NOMO-1 (cell line): ENCODE data around the gene OTX1.
A peak's percentile ranks its signal among the peaks of the same experiment; 100 is the strongest.
"Not testable (repeated sequence)": the region's sequence is repeated elsewhere in the genome, so short reads cannot be mapped to it uniquely, and the experiment has no call there.

Experiments used
- DNase-seq, 2 experiments: peaks; one replicate each; lab custom pipeline; 2025; ENCODE audit not compliant: unreplicated experiment in 2 of 2; lab: John Stamatoyannopoulos, UW

Gene OTX1

DNA sequence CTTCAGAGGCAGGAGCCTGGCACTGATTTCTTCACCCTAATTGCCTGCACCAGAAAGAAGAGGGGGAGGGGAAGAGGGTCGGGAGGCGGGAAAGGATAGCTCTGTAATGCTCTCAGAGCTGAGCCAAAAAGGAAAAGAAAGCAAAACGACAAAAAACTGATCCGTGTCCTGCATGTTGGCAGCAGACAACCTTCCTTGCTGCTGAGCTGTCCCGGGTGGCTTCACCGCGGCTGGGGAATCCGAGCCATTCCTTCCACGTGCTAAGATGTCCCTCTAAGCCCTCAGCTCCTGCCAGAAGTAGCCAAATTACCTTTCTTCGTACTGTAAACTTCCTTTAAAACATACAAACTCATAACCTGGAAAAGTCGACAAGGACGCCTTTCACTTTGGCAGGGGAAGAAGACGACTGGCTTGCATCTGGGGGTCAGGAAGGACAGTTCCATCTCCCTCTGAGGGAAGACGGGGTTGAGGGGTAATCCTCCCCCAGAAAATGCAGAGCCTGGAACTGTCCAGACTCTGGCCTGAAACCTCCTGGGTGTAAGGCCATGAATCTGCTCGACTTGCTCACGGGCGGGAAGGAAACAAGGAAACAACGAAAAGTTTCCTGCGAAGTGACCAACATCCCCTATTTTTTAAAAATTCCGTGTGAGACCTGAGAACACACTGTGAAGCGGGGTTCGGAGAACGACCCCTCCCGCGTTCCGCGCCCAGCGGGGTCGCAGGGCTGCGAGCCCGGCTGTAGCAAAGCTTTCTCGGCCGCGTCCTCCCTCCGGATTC, 7.7 kb downstream of the OTX1 start:
- no peak for DNase-seq

DNA sequence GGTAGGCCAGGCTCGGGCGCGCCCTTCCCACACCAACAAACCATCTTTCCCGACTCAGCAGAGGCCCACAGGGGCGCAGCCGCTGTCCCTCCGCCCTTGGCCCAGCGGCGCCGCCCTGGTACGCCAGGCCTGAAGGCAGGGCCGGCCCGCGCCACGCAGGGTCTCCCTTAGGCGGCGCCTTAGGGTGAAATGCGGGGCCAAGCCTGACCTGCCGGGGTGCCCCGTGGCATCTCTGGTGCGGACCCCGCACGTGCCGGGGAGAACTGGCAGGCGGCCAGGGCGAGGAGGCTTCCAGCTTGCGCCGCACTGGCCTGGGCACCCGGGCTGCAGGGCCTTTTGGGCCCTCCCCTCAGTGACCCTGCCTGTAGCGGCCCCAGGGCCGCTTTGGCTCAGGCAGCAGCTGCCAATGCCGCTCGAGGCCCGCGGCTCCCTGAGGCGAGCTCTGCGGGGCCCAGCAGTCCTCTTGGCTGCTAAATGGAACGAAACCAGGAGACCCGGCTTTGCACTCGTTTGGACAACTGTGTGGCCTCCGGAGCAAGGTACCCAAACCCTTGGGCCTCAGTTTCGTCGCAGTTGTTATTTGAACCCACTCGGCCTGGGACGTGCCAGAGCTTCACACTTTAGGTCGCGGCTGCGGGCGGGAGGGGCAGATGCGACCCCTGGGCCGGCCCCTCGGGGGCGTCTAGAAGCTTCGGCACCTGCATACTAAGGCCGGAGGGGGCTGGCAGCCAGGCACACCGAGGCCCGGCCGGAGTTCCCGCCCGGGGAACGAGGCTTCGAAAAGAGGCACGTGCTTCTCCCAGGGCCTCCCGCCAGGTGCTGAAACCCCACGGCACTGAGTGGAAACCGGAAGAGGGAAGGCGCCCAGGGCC, 8.5 kb downstream of the OTX1 start:
- DNase-seq: no peak

DNA sequence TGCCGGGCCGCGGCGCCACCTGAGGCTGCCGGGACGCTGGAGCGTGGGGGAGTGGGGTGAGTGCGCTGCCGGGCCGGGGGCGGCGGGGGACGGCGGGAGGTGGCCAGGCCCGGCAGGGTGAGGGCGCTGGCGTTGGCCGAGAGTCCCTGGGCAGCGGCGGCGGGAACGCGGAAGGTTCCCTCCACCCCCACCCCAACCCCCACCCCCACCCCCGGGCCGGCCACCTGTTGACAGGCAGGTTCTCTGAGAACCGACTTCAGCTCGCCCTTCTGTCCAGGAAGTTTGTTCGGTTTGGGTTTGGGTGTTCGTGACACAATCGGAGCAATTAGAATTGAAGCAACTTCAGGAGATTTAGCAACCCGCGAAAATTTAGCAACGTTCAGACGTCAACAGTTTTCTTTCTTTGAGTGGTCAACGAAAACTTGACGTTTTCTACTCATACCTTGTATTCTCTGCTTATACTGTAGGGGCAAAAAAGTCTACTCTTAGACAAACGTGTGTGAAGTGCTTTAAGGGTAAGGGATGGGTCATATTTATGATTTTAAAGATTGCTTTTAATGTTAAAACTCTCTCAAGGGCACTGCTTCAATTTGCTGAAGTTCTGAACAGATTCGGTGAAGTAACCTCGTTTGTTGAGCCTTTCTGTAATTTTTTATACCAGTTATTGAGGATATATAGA, 9.3 kb downstream of the OTX1 start:
- peak; percentile 74 to 82 for DNase-seq

DNA sequence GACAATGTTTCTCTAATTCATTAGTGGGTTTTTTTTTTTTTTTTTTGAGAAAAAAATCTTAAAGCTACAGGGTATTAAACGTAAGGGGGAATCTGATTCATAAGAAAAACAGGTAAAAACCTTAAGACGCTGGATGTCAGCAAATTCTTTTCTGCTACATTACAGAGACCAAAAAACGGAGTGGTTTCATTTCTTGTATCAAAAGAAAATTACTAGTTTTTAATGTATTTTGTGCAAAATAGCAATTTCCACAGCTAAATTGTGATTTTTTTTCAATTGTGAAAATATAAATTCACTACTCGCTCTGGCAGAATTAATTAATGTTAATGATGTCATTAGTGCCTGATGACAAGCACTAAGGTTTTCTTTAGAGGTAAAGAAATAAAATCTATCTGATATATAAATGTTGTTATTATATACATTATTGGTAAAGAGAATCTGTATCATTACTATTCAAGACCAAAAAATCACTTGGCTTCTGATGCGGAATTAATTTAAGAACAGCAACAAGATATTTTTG, 9.9 kb downstream of the OTX1 start:
- no peak for DNase-seq

DNA sequence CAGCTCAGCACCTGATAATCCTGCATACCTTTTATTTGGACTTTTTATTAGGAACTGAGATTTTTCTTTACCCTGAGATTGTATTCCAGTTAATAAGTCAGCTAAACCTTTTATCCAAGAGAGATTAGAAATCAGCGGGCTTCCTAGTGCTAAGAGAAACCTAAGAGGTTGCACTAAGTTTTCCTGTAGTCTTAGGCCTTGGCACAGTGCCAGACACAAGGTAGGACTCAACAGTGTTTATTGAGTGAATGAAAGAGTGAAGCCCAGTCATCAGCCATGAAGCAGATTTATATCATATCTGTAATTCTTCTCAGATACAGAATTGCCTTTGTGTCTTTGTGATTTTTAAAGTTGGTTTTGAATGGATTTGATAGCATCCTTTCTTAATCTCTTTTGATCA, 13.6 kb downstream of the OTX1 start:
- no peak for DNase-seq

DNA sequence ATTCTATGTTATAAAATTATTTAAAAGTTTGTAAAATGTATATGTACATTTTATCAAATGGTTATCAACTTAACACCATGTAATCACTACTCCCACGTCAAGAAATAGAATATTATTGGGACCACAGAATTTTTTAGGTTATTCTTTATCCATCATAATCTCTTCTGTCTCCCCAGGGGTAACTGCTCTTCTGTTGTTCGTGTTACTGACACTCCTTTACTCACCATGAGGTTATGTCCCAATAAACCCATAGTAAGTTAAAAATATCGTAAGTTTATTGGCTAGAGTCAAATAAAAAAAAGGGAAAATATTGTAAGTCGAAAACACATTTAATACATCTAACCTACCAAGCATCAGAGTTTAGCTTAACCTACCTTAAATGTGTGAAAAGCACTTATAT, 14.0 kb downstream of the OTX1 start:
- no peak for DNase-seq

DNA sequence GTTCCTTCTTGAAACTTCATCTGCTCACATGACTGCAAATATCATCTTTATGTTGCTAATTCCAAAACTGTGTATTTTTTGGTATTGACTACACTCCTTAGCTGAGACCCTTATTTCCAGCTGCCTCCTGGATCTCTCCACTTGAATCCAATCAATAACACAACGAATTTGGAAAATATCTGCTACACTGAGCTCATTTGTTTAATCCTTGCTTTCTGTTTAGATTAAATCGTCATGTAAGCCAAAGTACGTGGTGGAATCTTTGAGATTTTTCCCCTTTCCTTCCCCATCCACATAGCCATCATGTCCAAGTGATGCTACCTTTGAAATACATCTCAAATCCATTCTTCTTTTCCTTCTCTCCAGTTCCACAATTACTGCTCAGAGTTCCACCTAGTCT, 15.6 kb downstream of the OTX1 start:
- no peak for DNase-seq

DNA sequence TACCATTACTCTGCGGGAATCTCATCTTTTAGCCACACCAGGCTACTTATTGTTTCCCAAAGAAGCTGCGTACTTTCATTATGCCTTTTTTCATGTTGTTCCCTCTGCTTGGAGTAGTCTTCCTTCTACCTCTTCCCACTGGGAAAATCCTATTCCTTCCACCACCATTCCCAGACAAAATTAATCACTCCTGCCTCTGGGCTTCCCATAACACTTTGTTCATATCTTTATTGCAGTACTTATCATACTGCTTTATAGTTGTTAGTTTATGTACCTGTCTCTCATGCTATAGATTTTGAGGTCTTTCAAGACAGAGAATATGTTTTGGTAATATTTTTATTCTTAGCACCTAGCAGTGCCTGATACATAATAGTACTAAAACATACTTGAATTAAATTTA, 16.2 kb downstream of the OTX1 start:
- no peak for DNase-seq

DNA sequence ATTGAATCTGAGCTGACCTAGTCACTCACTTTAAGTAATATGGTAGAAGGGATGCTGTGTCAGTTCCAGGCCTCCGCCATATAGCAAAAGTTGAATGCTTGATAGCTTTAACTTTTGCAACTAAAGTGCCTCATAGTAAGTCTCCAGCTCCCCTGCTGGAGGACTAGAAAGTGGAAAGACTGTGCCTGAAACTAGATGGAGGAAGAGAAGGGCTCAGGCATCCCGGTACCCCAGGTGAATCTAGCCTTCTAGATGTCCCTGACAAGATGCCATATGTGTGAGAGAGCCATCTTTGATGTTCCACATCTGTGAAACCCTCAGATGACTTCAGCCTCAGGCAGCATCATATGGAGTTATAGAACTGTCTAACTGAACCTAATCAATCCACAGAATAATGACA, 21.0 kb downstream of the OTX1 start:
- no peak for DNase-seq

DNA sequence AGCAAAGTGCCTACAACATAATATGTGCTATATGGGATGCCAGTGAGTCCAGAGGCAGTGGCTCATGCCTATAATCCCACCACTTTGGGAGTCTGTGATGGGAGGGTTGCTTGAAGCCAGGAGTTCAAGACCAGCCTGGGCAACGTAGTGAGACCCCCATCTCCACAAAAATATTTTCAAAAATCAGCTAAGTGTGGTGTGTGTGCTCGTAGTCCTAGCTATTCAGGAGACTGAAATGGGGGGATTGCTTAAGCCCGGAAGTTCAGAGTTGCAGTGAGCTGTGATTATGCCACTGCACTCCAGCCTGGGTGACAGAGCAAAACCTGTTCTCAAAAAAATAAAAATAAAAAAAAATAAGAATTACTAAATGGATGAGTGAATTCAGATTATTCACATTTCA, 23.4 kb downstream of the OTX1 start:
- DNase-seq: peak in 1 of 2 experiments; percentile 15

DNA sequence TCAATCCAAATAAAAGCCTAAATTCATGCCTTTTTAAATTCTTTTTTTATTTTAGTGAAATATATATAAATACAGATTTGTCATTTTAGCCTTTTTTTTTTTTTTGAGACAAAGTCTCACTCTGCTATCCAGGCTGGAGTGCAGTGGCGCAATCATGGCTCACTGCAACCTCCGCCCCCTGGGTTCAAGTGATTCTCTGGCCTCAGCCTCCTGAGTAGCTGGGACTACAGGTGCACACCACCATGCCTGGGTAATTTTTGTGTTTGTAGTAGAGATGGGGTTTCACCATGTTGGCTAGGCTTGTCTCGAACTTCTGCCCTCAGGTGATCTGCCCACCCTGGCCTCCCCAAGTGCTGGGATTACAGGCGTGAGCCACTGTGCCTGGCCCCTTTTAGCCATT, 23.8 kb downstream of the OTX1 start:
- not testable (repeated sequence) for DNase-seq

DNA sequence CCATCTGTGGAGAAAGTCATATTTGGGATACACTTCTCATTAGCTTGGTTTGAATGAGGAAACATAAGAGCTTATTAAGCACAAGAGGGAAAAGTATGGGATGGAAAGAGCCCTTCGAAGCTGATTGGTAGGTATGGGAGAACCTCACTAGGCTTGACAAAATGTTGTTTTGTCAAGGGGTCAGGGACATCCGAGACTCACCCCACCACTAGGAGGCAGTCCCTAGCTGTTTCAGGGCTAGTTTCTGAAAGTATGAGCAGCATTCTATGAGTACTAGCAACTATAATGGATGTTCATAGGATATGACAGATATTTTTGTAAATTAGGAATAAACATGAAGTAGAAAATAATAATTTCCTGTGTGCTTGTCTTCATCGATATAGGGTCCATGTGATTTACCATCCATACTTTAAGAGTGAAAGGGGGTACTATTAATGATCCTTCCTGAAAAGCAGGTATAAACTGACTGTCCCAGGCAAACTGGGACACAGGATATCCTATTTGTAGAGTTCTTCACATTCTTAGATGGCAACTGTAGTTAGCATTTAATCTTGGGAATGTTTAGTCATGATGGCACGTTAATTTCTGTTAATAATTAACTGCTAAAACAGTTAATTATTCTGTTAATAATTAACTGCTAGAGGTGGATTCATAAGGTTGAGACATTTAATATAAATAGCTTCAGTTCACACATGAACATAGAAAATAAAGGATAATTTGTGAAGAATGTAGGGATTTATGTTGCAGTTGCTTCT, 28.4 kb downstream of the OTX1 start:
- peak in 1 of 2 experiments; percentile 32 for DNase-seq

DNA sequence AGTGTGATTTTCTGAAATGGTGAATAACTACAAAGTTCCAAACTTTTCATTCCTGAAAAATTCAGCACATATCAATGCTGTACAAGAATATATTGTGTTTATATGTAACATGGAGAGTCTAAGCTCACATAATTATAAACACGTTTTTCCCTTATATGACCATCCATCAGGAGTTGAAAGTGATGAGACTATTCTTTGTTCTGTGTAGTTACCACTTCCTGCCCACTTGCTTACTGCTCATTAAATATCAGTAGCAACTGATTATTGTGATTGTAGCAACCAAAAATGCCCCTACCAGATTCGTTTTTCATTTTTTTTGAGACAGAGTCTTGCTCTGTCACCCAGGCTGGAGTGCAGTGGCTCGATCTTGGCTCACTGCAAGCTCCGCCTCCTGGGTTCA, 30.8 kb downstream of the OTX1 start:
- DNase-seq: no peak

DNA sequence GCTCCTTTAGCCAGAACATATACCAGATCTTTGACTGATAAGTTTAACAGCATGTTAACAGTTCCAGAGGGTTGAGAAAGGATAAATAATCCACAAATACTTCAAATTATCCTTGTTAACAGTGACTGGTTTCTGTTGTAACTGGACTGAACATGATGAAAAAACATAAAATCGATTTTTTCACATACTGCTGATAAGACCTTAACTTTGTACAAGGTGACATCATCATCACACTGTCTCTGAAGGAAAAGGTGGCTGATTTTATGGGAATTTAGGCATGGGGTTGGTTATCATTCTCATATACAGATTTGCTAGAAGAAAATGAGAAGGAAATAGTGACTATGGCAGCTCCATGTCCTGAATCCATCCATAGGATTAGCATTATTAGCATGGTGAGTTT, 36.1 kb downstream of the OTX1 start:
- DNase-seq: no peak

DNA sequence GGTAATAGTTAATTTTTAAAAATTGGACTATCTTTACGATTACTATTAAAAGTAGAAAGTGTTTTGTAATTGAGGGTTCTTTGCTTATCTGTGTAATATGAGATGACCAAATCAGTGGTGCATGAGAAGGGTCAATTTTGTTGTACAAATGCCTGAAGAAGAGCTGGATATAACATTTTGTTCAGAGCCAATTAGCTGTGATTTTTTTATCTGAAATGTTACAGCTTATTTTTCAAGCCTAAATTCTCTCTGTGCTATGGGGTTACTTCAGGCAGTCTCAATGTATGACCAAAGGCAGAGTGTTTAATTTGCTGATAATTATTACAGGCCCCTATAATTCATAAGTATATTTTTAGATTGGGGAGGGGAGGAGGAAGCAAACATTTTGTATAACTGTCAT, 41.8 kb downstream of the OTX1 start:
- no peak for DNase-seq

DNA sequence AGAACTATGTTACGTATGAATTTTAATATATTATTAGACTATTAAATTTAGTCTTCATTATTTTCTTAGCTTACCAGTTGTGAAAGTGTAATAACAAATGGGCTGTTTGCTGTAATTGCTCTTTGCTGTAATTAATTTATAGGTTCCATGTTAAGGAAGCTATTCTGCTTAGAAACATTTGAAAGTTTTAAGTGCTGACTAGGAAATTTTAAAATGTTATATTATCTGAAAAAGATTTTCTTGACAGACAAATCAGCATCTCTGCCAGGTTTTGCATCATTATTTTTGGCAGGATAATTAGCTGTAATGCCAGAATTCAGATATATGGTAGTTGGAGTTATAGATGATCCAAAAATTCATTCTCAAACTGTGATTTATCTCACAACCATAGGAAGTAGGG, 42.2 kb downstream of the OTX1 start:
- DNase-seq: no peak

DNA sequence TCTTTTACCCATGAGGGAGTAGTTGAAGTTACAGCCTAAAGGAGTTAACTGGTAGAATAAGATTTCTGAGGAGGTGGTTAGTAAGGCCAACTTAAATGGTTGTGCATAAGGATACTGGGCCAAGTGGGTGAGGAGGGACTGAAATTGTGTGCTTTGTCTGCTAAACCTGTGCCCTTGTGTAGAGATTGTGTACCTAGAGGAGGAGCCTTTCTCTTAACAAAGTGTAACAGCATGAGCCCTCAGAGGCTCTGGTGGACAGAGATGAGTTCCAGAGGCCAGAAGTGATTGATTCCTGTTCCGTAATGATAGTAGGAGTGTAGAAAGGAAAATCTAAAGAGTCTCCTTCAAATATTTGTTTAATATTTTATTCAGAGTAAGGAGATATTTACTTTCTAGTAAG, 42.9 kb downstream of the OTX1 start:
- DNase-seq: no peak

DNA sequence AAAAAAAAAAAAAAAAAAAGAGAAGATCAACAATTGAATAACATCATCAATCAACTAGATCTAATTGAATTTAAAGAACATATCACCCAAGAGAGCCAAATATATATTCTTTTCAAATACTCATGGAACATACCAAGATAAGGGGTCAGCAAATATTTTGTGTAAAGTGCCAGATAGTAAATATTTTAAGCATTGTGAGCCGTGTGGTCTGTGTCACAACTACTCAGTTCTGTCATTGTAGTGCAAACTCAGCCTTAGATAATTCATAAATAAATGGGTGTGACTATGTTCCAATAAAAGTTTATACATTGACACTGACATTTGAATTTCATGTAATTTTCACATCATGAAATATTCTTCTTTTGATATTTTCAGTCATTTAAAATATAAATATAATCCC, 45.9 kb downstream of the OTX1 start:
- no peak for DNase-seq

DNA sequence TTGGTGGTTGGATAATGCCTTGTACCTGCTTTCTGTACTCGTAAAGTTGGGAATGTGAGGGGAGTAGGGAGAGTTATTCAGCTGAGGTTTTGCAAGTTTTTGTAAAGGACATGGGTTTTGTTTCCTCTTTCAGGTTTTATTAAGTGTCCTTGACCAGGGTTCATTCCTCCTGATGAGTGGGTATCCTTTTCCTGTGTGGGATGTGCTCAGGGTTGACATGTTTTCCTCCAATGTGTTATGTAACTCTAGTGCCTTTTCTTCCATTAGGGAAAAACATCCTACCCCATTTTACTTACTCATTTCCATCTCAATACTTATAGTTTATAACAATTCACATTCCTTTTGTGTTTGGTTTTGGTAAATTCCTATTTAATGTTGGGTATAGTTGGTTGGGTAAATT, 48.4 kb downstream of the OTX1 start:
- DNase-seq: no peak

DNA sequence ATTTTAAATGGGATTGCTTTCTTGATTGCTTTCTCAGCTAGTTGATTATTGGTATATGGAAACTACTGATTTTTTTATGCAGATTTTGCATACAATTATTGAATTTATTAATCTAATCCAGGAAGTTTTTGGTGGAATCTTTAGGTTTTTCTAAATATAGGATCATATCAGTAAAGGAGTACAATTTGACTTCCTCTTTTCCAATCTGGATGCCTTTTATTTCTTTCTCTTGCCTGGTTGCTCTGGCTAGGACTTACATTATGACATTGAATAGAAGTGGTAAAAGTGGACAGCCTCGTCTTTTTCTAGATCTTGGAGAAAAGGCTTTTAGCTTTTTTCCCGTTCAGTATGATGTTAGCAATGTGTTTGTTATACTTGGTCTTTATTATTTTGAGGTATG, 51.3 kb downstream of the OTX1 start:
- no peak for DNase-seq

DNA sequence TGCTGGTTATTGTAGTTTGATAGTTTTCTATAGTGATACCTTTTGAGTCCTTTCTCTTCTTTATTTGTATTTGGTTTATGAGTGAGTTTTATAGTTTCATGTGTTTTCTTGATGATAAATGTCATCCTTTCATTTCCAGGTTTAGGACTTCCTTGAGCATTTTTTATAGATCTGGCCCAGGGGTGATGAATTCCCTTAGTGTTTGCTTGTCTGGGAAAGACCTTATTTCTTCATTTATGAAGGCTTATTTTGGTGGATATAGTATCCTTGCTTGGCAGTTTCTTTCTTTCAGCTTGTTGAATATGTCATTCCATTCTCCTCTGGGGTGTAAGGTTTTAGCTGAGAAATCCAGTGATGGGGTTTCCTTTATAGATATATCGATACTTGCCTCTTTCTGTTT, 53.9 kb downstream of the OTX1 start:
- DNase-seq: no peak
